HEK293 (cell line): ENCODE data around the gene RGS6.

Experiments used
- WT1 ChIP-seq: fragments of 450-650 bp; formaldehyde crosslinking; IDR thresholded peaks from 2 replicates; pipeline ENCODE4 v1.5.1; 2016; ENCODE audit warnings: missing biosample characterization, missing genetic modification characterization
- YY1 ChIP-seq: fragments of 450-650 bp; formaldehyde crosslinking; IDR thresholded peaks from 2 replicates; pipeline ENCODE4 v1.5.1; 2018; ENCODE audit warnings: missing biosample characterization, missing genetic modification characterization
- ZFP3 ChIP-seq: fragments of 450-650 bp; formaldehyde crosslinking; IDR thresholded peaks from 2 replicates; pipeline ENCODE4 v1.5.1; 2016; ENCODE audit warnings: low read depth, missing biosample characterization, missing genetic modification characterization
- ZNF138 ChIP-seq: fragments of 450-650 bp; formaldehyde crosslinking; IDR thresholded peaks from 2 replicates; pipeline ENCODE4 v1.5.1; 2016; ENCODE audit warnings: missing biosample characterization, missing genetic modification characterization, borderline replicate concordance
- ZNF274 ChIP-seq, 2 experiments: fragments of 200-500 bp in 1 of 2; fragments of 450-650 bp in 1 of 2; sonication (Bioruptor generic) in 1 of 2; formaldehyde crosslinking in 1 of 2; IDR thresholded peaks; 2 replicates each; pipeline versions ENCODE4 v1.5.1 to v1.6.1; 2014 to 2016; ENCODE audit warnings: borderline replicate concordance in 1 of 2, inconsistent platforms in 1 of 2, low read length in 1 of 2, missing biosample characterization in 1 of 2, missing genetic modification characterization in 1 of 2
- ZNF292 ChIP-seq: fragments of 450-650 bp; formaldehyde crosslinking; IDR thresholded peaks from 2 replicates; pipeline ENCODE4 v1.5.1; 2016; ENCODE audit warnings: low read depth, missing biosample characterization, missing genetic modification characterization, borderline replicate concordance
- ZNF350 ChIP-seq: fragments of 450-650 bp; formaldehyde crosslinking; IDR thresholded peaks from 2 replicates; pipeline ENCODE4 v1.5.0; 2017; ENCODE audit warnings: missing biosample characterization, mild to moderate bottlenecking, missing genetic modification characterization
- ZNF366 ChIP-seq: fragments of 450-650 bp; formaldehyde crosslinking; conservative IDR thresholded peaks from 2 replicates; pipeline ENCODE4 v1.5.1; 2016; ENCODE audit warnings: missing biosample characterization, missing genetic modification characterization
- ZNF596 ChIP-seq: fragments of 450-650 bp; IDR thresholded peaks from 2 replicates; pipeline ENCODE4 v1.5.0; 2018; ENCODE audit warnings: missing biosample characterization, mild to moderate bottlenecking, missing genetic modification characterization, moderate library complexity
- ZNF776 ChIP-seq: fragments of 450-650 bp; formaldehyde crosslinking; IDR thresholded peaks from 2 replicates; pipeline ENCODE4 v1.5.0; 2017; ENCODE audit warnings: missing biosample characterization, missing genetic modification characterization, borderline replicate concordance
- TF ChIP-seq, protein P1 (sequence below): fragments of 450-650 bp; formaldehyde crosslinking; IDR thresholded peaks from 2 replicates; pipeline ENCODE4 v1.5.1; 2016; ENCODE audit warnings: missing biosample characterization, missing genetic modification characterization
- TF ChIP-seq, protein P2 (sequence below): fragments of 450-650 bp; formaldehyde crosslinking; IDR thresholded peaks from 2 replicates; pipeline ENCODE4 v1.5.1; 2016; ENCODE audit warnings: missing biosample characterization, missing genetic modification characterization
- TF ChIP-seq, protein P3 (sequence below): IDR thresholded peaks from 2 replicates; pipeline ENCODE4 v1.6.1; 2011; ENCODE audit warnings: mild to moderate bottlenecking, low read depth, low read length, borderline replicate concordance
- TF ChIP-seq, protein P4 (sequence below): fragments of 450-650 bp; formaldehyde crosslinking; IDR thresholded peaks from 2 replicates; pipeline ENCODE4 v1.5.1; 2016; ENCODE audit warnings: missing biosample characterization, missing genetic modification characterization, low read depth

DNA sequence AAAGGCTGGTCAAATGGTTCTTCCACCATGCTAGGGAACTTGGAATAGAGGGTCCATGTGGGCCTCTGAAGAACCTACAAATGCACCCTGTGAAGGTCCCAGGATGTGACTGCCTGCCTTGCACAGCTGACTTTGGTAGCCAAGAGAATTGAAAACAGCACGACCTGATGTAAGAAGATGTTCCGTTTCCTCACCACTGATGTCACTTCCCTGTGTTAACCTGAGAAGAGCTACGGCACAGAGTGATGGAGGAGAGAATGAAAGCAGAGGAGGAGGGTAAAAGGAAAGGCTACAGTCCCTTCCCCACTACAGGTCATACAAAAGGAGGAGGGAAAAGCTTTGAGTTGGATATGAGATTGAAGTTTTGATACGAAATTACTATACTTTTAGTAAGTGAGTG, 328.8 kb downstream of the RGS6 start:
- TF ChIP-seq, protein P1, sequence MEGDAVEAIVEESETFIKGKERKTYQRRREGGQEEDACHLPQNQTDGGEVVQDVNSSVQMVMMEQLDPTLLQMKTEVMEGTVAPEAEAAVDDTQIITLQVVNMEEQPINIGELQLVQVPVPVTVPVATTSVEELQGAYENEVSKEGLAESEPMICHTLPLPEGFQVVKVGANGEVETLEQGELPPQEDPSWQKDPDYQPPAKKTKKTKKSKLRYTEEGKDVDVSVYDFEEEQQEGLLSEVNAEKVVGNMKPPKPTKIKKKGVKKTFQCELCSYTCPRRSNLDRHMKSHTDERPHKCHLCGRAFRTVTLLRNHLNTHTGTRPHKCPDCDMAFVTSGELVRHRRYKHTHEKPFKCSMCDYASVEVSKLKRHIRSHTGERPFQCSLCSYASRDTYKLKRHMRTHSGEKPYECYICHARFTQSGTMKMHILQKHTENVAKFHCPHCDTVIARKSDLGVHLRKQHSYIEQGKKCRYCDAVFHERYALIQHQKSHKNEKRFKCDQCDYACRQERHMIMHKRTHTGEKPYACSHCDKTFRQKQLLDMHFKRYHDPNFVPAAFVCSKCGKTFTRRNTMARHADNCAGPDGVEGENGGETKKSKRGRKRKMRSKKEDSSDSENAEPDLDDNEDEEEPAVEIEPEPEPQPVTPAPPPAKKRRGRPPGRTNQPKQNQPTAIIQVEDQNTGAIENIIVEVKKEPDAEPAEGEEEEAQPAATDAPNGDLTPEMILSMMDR (tag by site-specific recombination), result no peak
- TF ChIP-seq ZNF138 (tag by site-specific recombination), result no peak
- no peak for TF ChIP-seq ZNF274 (IDR thresholded peaks at IDR 0.05; ENCODE audit: low read length)
- no peak for TF ChIP-seq ZNF274 (tag by site-specific recombination; IDR thresholded peaks at IDR 0.05; ENCODE audit: borderline replicate concordance)
- TF ChIP-seq ZNF596, result no peak
- TF ChIP-seq ZFP3, result no peak
- TF ChIP-seq, protein P2, sequence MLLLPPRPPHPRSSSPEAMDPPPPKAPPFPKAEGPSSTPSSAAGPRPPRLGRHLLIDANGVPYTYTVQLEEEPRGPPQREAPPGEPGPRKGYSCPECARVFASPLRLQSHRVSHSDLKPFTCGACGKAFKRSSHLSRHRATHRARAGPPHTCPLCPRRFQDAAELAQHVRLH (tag by site-specific recombination), result no peak
- TF ChIP-seq ZNF292 (tag by site-specific recombination), result no peak
- no peak for TF ChIP-seq YY1
- no peak for TF ChIP-seq ZNF776 (tag by site-specific recombination)
- TF ChIP-seq, protein P3, sequence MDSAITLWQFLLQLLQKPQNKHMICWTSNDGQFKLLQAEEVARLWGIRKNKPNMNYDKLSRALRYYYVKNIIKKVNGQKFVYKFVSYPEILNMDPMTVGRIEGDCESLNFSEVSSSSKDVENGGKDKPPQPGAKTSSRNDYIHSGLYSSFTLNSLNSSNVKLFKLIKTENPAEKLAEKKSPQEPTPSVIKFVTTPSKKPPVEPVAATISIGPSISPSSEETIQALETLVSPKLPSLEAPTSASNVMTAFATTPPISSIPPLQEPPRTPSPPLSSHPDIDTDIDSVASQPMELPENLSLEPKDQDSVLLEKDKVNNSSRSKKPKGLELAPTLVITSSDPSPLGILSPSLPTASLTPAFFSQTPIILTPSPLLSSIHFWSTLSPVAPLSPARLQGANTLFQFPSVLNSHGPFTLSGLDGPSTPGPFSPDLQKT, result no peak
- no peak for TF ChIP-seq WT1 (tag by site-specific recombination)
- TF ChIP-seq, protein P4, sequence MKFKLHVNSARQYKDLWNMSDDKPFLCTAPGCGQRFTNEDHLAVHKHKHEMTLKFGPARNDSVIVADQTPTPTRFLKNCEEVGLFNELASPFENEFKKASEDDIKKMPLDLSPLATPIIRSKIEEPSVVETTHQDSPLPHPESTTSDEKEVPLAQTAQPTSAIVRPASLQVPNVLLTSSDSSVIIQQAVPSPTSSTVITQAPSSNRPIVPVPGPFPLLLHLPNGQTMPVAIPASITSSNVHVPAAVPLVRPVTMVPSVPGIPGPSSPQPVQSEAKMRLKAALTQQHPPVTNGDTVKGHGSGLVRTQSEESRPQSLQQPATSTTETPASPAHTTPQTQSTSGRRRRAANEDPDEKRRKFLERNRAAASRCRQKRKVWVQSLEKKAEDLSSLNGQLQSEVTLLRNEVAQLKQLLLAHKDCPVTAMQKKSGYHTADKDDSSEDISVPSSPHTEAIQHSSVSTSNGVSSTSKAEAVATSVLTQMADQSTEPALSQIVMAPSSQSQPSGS (tag by site-specific recombination), result no peak
- no peak for TF ChIP-seq ZNF350
- TF ChIP-seq ZNF366 (tag by site-specific recombination), result no peak
